ACC112 (cell line): ENCODE data around the gene STAB1.

Source experiments
- H2AFZ ChIP-seq: fragments of 200-600 bp; sonication (generic); one replicate; pipeline ENCODE4 v1.6.0; 2017; ENCODE audit warnings: antibody characterized with exemption, low read length; ENCODE audit not compliant: unreplicated experiment
- H3K27ac ChIP-seq: fragments of 200-600 bp; sonication (generic); 2 replicates; pipeline ENCODE4 v1.5.1; 2014; ENCODE audit warnings: low read depth, mild to moderate bottlenecking, antibody characterized with exemption, low read length, moderate library complexity
- H3K27me3 ChIP-seq: fragments of 200-600 bp; sonication (generic); 2 replicates; pipeline ENCODE4 v1.6.1; 2014; ENCODE audit warnings: mild to moderate bottlenecking, antibody characterized with exemption, low read length, moderate library complexity, mixed read lengths; ENCODE audit not compliant: insufficient read depth
- H3K36me3 ChIP-seq: fragments of 200-600 bp; sonication (generic); 2 replicates; pipeline ENCODE4 v1.6.1; 2016; ENCODE audit warnings: mild to moderate bottlenecking, antibody characterized with exemption, low read length, moderate library complexity, mixed read lengths; ENCODE audit not compliant: insufficient read depth
- H3K4me1 ChIP-seq: fragments of 200-600 bp; sonication (generic); one replicate; pipeline ENCODE4 v1.6.1; 2016; ENCODE audit warnings: low read length, mixed read lengths; ENCODE audit not compliant: insufficient read depth, unreplicated experiment, control insufficient read depth
- H3K4me3 ChIP-seq: fragments of 200-600 bp; sonication (generic); 2 replicates; pipeline ENCODE4 v1.5.1; 2014; ENCODE audit warnings: mild to moderate bottlenecking, low read depth, low read length
- H3K79me2 ChIP-seq: fragments of 200-600 bp; sonication (generic); one replicate; pipeline ENCODE4 v1.6.0; 2016; ENCODE audit warnings: low read length; ENCODE audit not compliant: control insufficient read depth, unreplicated experiment, insufficient read depth

The STAB1 gene

GRCh38 chr3:52533623-52534280 lies 38.6 kb downstream of the STAB1 start, which contains the start of gene NT5DC2:
NT5DC2 (minus strand) TSS chr3:52533857; CDS start chr3:52533737, 120 bp downstream.
- Histone ChIP-seq H3K4me3 (peak within 1 kb of the TSS; percentile 88), H2AFZ (peak within 1 kb of the TSS; percentile 79), H3K4me1 (peaks cover 51% of the 10 kb centered on the region), H3K27ac (peak within 1 kb of the TSS; percentile 44; the same call in 1 of the 2 replicates), H3K36me3 (no peaks in the 10 kb centered on the region; the same call in 1 of the 2 replicates), H3K27me3 (no peaks in the 10 kb centered on the region), H3K79me2 (peaks cover 68% of the 10 kb centered on the region)

- Histone ChIP-seq H2AFZ (peak overlapping the region; percentile 73), H3K4me3 (peak overlapping the region; percentile 88), H3K36me3 (no peaks in the 10 kb centered on the region), H3K27ac (peak overlapping the region; percentile 44; the same call in 1 of the 2 replicates), H3K4me1 (peaks cover 59% of the 10 kb centered on the region), H3K79me2 (peaks cover 69% of the 10 kb centered on the region), H3K27me3 (no peaks in the 10 kb centered on the region)
Measured at GRCh38 chr3:52534281-52535183, 39.4 kb downstream of the STAB1 start.

GRCh38 chr3:52535411-52536111 lies 40.4 kb downstream of the STAB1 start:
- peak overlapping the region; percentile 88 for H3K4me3 ChIP-seq
- 0 out of 2 replicates have a peak, but pooled peaks cover 6% of the 10 kb centered on the region for H3K36me3 ChIP-seq
- H3K79me2 ChIP-seq = peaks cover 68% of the 10 kb centered on the region
- H2AFZ ChIP-seq = no peak overlapping the region
- H3K4me1 ChIP-seq = peaks cover 58% of the 10 kb centered on the region
- no peak overlapping the region for H3K27ac ChIP-seq
- H3K27me3 ChIP-seq = no peaks in the 10 kb centered on the region

- peaks cover 68% of the 10 kb centered on the region for H3K79me2 ChIP-seq
- H3K36me3 ChIP-seq = peaks cover 11% of the 10 kb centered on the region; the same call in 1 of the 2 replicates
- H3K27me3 ChIP-seq = no peaks in the 10 kb centered on the region
- H2AFZ ChIP-seq = no peak overlapping the region
- peaks cover 53% of the 10 kb centered on the region for H3K4me1 ChIP-seq
- peak overlapping the region; percentile 58 for H3K4me3 ChIP-seq
- no peak overlapping the region for H3K27ac ChIP-seq
Measured at GRCh38 chr3:52536112-52536368, 40.9 kb downstream of the STAB1 start.

- Histone ChIP-seq H3K27me3 (no peaks in the 10 kb centered on the region), H3K4me1 (peaks cover 47% of the 10 kb centered on the region), H3K27ac (peak within 1 kb of the TSS; percentile 77), H2AFZ (peak within 1 kb of the TSS; percentile 47), H3K4me3 (peak within 1 kb of the TSS; percentile 94), H3K79me2 (peaks cover 68% of the 10 kb centered on the region), H3K36me3 (peaks cover 16% of the 10 kb centered on the region; the same call in 1 of the 2 replicates)
Measured at GRCh38 chr3:52536369-52537164, 41.4 kb downstream of the STAB1 start, which contains the start of gene UQCC5. UQCC5 (plus strand) TSS chr3:52536605; CDS start chr3:52536756, 151 bp downstream.

- H2AFZ ChIP-seq = no peak overlapping the region
- H3K27ac ChIP-seq = peak overlapping the region; percentile 77
- peak overlapping the region; percentile 94 for H3K4me3 ChIP-seq
- peaks cover 17% of the 10 kb centered on the region; the same call in 1 of the 2 replicates for H3K36me3 ChIP-seq
- peaks cover 63% of the 10 kb centered on the region for H3K79me2 ChIP-seq
- H3K4me1 ChIP-seq = peaks cover 41% of the 10 kb centered on the region
- no peaks in the 10 kb centered on the region for H3K27me3 ChIP-seq
Measured at GRCh38 chr3:52537165-52537620, 42.1 kb downstream of the STAB1 start.

- H3K4me3 ChIP-seq = peak overlapping the region; percentile 94
- no peaks in the 10 kb centered on the region for H3K27me3 ChIP-seq
- peaks cover 56% of the 10 kb centered on the region for H3K79me2 ChIP-seq
- H2AFZ ChIP-seq = no peak overlapping the region
- peaks cover 38% of the 10 kb centered on the region for H3K4me1 ChIP-seq
- H3K36me3 ChIP-seq = peaks cover 17% of the 10 kb centered on the region; the same call in 1 of the 2 replicates
- peak overlapping the region; percentile 77; the same call in 1 of the 2 replicates for H3K27ac ChIP-seq
Measured at GRCh38 chr3:52537726-52538421, 42.7 kb downstream of the STAB1 start.

- Histone ChIP-seq H3K27ac (no peak overlapping the region), H2AFZ (no peak overlapping the region), H3K27me3 (no peaks in the 10 kb centered on the region), H3K4me1 (peaks cover 38% of the 10 kb centered on the region), H3K4me3 (peak overlapping the region; percentile 36), H3K36me3 (peaks cover 17% of the 10 kb centered on the region; the same call in 1 of the 2 replicates), H3K79me2 (peaks cover 57% of the 10 kb centered on the region)
Measured at GRCh38 chr3:52539010-52539653, 44.0 kb downstream of the STAB1 start.

- peaks cover 17% of the 10 kb centered on the region; the same call in 1 of the 2 replicates for H3K36me3 ChIP-seq
- H2AFZ ChIP-seq = no peak overlapping the region
- H3K4me3 ChIP-seq = no peak overlapping the region
- peaks cover 35% of the 10 kb centered on the region for H3K4me1 ChIP-seq
- H3K27ac ChIP-seq = no peak overlapping the region
- no peaks in the 10 kb centered on the region for H3K27me3 ChIP-seq
- H3K79me2 ChIP-seq = peaks cover 55% of the 10 kb centered on the region
Measured at GRCh38 chr3:52541050-52541449, 45.9 kb downstream of the STAB1 start.
